ES-I3 (cell line): ENCODE measurements around the gene PIK3C3.
A peak's percentile ranks its signal among the peaks of the same experiment; 100 is the strongest.

ENCODE experiments used
- H3K36me3 ChIP-seq: 2 replicates; pipeline ENCODE4 v1.6.1; 2013; ENCODE audit warnings: mild to moderate bottlenecking, low read length, control low read depth, moderate library complexity; ENCODE audit not compliant: insufficient read depth
- H3K4me1 ChIP-seq: 2 replicates; pipeline ENCODE4 v1.6.1; 2013; ENCODE audit warnings: mild to moderate bottlenecking, control low read depth, low read length; ENCODE audit not compliant: insufficient read depth
- H3K9ac ChIP-seq: 2 replicates; pipeline ENCODE4 v1.6.1; 2013; ENCODE audit warnings: low read depth, mild to moderate bottlenecking, low read length, moderate library complexity
- H3K9me3 ChIP-seq: 2 replicates; pipeline ENCODE4 v1.6.1; 2013; ENCODE audit warnings: mild to moderate bottlenecking, low read length, moderate library complexity; ENCODE audit not compliant: control insufficient read depth, insufficient read depth

The PIK3C3 gene

GRCh38 chr18:41940506-41941215 is 14.4 kb upstream of the PIK3C3 start:
- H3K36me3 ChIP-seq: no peaks in the 10 kb centered on the region
- no peaks in the 10 kb centered on the region for H3K9me3 ChIP-seq
- no peak overlapping the region for H3K9ac ChIP-seq

DNA sequence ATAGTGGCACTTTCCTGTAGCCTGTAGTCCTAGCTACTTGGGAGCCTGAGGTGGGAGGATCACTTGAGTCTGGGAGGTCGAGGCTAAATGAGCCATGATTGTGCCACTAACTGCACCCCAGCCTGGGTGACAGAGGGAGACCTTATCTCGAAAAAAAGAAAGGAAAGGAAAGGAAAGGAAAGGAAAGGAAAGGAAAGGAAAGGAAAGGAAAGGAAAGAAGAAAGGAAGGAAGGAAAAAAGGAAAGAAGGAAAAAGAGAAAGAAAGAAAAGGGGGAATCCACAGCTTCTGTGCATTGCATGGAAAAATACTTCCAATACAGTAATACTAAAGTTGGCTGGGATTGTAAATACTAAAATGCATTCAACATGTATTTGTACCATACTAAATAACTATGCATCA is 12.8 kb upstream of the PIK3C3 start:
- H3K4me1 ChIP-seq: peaks cover 29% of the 10 kb centered on the region

More at GRCh38 chr18:41940506-41941215, 14.4 kb upstream of the PIK3C3 start:
- H3K4me1 ChIP-seq: peaks cover 29% of the 10 kb centered on the region

GRCh38 chr18:41948544-41949110 is 6.4 kb upstream of the PIK3C3 start:
- Histone ChIP-seq H3K4me1 (0 out of 2 replicates have a peak, but pooled peaks cover under 1% of the 10 kb centered on the region), H3K36me3 (no peaks in the 10 kb centered on the region), H3K9ac (no peak overlapping the region), H3K9me3 (no peaks in the 10 kb centered on the region)

More for the DNA sequence above, 12.8 kb upstream of the PIK3C3 start:
- Histone ChIP-seq H3K36me3 (no peaks in the 10 kb centered on the region), H3K9me3 (no peaks in the 10 kb centered on the region), H3K9ac (no peak overlapping the region)

DNA sequence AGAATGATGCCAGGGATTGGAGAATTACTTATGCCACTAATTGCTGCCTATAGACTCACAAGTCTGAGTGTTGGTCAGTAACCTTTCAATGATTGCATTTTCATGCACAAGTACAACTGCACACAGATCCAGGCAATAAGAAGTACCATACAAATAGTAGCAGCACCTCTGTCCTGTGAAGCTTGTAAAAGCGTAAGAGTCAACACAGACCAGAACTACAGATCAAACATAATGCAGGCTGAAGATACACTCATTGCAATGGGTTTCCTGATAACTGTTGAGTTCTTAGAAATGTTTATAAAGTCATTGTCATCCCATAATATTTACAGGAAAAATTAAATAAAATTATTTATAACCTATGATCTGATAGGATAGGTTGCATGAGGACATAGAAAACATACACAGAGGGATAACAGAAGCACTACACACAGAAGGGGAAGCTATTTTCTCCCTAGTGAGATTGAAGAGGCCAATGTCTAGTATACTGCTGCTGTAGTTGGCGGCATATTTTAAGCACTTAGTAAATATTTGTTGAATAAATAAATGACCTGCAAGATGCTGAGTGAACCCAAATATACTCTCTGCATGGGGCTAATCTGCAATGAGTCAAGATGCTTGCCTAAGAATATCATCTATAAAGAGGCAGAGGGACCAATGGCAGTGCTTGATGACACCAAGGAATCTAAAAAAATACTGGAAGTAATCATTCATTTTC is 5.7 kb upstream of the PIK3C3 start:
- Histone ChIP-seq H3K9me3 (no peaks in the 10 kb centered on the region), H3K9ac (no peak overlapping the region), H3K4me1 (no peaks in the 10 kb centered on the region), H3K36me3 (no peaks in the 10 kb centered on the region)

- peak overlapping the region; percentile 69 for H3K9ac ChIP-seq
These were observed 654 bp downstream of the PIK3C3 start for GRCh38 chr18:41955688-41956087.

DNA sequence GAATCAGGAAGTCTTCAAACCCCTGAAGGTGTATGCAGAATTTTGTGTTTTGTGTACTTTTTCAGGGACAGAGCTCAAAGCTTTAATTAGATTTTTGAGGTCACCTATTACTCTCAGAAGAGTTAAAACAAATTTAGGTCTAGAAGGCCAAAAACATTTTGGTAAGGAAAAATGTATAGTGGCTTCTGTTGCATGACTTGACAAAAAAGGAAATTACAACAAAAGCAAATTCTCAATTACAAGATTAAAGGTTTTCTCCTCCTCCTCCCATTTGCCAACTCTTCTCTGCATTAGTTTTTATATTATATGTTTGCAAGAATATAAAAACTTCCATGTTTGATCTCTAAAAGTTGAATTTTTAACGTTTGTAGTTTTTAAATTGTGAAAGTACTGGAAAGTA is 4.0 kb downstream of the PIK3C3 start:
- Histone ChIP-seq H3K9me3 (no peaks in the 10 kb centered on the region), H3K36me3 (peaks cover 3% of the 10 kb centered on the region; the same call in 1 of the 2 replicates), H3K4me1 (no peaks in the 10 kb centered on the region), H3K9ac (no peak overlapping the region)

More at GRCh38 chr18:41955688-41956087, 654 bp downstream of the PIK3C3 start:
- H3K36me3 ChIP-seq: no peaks in the 10 kb centered on the region; the same call in 1 of the 2 replicates
- H3K9me3 ChIP-seq: no peaks in the 10 kb centered on the region
- no peaks in the 10 kb centered on the region for H3K4me1 ChIP-seq

DNA sequence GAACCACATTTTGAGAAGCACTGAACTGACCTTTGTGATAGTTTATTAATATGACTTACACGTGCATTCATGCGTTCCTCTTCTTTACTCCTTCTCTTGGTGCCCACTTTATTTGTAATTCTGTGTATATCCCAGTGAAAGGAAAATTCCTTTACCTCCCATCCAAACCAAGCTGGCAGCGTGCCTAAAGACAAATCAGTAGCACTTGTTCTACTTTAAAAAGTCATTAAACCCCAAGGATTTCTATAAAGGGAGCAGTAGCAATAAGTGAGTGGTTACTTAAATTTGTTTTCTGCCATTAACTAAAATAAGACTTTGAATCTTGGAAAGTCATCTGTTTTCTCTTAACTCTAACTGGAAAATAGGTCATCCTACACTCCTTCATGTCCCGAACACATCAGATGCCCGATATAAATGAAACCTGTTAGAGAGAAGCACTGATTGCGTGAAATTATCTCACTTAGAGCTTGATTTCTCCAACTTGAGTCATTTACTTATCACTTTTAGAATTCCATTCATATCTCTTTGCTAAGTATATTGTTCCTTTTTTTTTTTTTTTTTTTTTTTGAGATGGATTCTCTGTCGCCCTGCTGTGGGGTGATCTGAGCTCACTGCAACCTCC is 10.7 kb downstream of the PIK3C3 start:
- Histone ChIP-seq H3K4me1 (no peaks in the 10 kb centered on the region), H3K36me3 (peaks cover 5% of the 10 kb centered on the region; the same call in 1 of the 2 replicates), H3K9ac (no peak overlapping the region), H3K9me3 (no peaks in the 10 kb centered on the region)

- peaks cover 2% of the 10 kb centered on the region; the same call in 1 of the 2 replicates for H3K36me3 ChIP-seq
- no peak overlapping the region for H3K9ac ChIP-seq
- no peaks in the 10 kb centered on the region for H3K4me1 ChIP-seq
- H3K9me3 ChIP-seq: no peaks in the 10 kb centered on the region
These were observed 11.9 kb downstream of the PIK3C3 start for GRCh38 chr18:41966943-41967342.

GRCh38 chr18:41967680-41968079 is 12.6 kb downstream of the PIK3C3 start:
- Histone ChIP-seq H3K36me3 (peaks cover 2% of the 10 kb centered on the region; the same call in 1 of the 2 replicates), H3K4me1 (no peaks in the 10 kb centered on the region), H3K9ac (no peak overlapping the region), H3K9me3 (no peaks in the 10 kb centered on the region)

GRCh38 chr18:41969881-41970280 is 14.8 kb downstream of the PIK3C3 start:
- H3K9ac ChIP-seq: no peak overlapping the region
- H3K36me3 ChIP-seq: peaks cover 2% of the 10 kb centered on the region; the same call in 1 of the 2 replicates
- no peaks in the 10 kb centered on the region for H3K9me3 ChIP-seq
- H3K4me1 ChIP-seq: no peaks in the 10 kb centered on the region

- Histone ChIP-seq H3K9ac (no peak overlapping the region), H3K36me3 (0 out of 2 replicates have a peak, but pooled peaks cover 2% of the 10 kb centered on the region), H3K9me3 (no peaks in the 10 kb centered on the region), H3K4me1 (no peaks in the 10 kb centered on the region)
These were observed 17.3 kb downstream of the PIK3C3 start for GRCh38 chr18:41972067-41972925.

- Histone ChIP-seq H3K36me3 (no peaks in the 10 kb centered on the region), H3K9me3 (no peaks in the 10 kb centered on the region), H3K4me1 (no peaks in the 10 kb centered on the region), H3K9ac (no peak overlapping the region)
These were observed 18.9 kb downstream of the PIK3C3 start for GRCh38 chr18:41973983-41974382.

DNA sequence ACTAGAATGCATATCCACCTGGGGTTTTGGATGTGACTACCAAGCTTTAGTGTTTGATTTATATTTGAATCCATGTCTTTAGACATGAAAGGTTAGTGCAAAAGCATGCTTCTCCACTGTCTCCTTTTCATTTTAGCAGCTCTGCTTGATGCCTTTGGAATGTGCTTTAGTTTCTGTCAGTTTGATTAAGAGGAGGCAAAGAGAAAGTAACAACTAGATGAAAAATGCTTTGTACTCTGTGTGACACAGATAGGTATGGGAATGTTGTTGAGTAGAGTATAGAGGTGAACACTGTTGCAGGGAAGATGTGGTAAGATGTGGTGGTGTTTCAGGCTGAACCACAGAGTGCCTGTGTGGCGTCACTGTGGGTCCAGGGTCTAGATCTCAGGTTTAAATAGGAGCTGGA is 19.8 kb downstream of the PIK3C3 start:
- Histone ChIP-seq H3K9ac (no peak overlapping the region), H3K4me1 (no peaks in the 10 kb centered on the region), H3K9me3 (no peaks in the 10 kb centered on the region), H3K36me3 (no peaks in the 10 kb centered on the region)
